ENCODE results near the gene TMTC4. TPM values are rescaled to one million over a fixed set of nuclear protein-coding genes. Genes with fewer than 3 reads are reported as not detected.
"Not testable (repeated sequence)": the region's sequence is repeated elsewhere in the genome, so short reads cannot be mapped to it uniquely, and the experiment has no call there.

TMTC4 gene, protein sequence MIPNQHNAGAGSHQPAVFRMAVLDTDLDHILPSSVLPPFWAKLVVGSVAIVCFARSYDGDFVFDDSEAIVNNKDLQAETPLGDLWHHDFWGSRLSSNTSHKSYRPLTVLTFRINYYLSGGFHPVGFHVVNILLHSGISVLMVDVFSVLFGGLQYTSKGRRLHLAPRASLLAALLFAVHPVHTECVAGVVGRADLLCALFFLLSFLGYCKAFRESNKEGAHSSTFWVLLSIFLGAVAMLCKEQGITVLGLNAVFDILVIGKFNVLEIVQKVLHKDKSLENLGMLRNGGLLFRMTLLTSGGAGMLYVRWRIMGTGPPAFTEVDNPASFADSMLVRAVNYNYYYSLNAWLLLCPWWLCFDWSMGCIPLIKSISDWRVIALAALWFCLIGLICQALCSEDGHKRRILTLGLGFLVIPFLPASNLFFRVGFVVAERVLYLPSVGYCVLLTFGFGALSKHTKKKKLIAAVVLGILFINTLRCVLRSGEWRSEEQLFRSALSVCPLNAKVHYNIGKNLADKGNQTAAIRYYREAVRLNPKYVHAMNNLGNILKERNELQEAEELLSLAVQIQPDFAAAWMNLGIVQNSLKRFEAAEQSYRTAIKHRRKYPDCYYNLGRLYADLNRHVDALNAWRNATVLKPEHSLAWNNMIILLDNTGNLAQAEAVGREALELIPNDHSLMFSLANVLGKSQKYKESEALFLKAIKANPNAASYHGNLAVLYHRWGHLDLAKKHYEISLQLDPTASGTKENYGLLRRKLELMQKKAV
- 22.4 TPM for total RNA-seq

DNA sequence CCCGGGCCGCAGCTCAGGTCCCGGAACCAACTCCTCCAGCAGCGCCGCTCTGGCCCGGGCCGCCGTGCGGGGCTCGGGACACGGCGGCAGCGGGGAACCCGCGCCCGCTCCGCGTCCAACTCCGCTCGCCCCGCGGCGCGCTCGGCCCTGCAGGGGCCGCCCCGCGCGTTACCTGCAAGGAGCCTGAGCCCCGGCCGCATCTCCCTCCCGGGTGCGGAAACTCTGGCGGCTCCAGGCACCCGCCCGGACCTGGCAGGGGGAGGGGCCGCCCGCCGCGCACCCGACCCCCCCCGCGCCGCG lies at the start of gene TMTC4:
TSS of gene TMTC4 (minus strand) at position 224 of the 300 bp plus-strand sequence. CDS start 4,433 bp downstream, outside the sequence.
- Histone ChIP-seq H3K4me3 (ENCODE audit: low read length in 3 of 3) (peak within 1 kb of the TSS; percentile 83 to 88 (median 88)), H3K4me1 (ENCODE audit: control insufficient read depth in 3 of 3, insufficient read depth in 3 of 3, low read length in 3 of 3) (peaks cover 8 to 15% (median 13%) of the 10 kb centered on the region in 3 donors)

DNA sequence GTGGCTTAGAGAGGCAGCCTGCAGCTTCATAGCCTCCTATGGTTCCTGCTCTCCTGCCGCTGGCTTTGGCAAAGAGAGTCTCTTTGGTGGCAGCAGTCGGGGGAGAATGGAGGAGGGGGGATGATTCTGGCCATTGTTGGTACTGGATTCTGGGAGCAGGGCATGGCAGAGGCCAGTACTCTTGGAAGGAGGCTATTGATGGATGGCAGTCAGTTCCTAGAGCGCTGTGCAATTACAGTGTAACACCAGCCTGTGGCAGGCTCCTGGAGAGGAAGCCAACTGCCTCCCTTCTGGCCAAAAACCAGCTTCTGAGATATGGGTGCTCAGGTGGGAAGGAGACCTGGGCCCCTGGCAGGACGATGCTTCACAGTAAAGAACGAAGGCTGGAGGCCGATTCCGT lies 47.9 kb upstream of the TMTC4 start:
- no peak overlapping the region for H3K4me3 ChIP-seq (ENCODE audit: low read length in 3 of 3)
- H3K27me3 ChIP-seq (ENCODE audit: control insufficient read depth in 3 of 3, insufficient read depth in 3 of 3, low read length in 3 of 3) = no peaks in the 10 kb centered on the region

More for the DNA sequence above, at the start of gene TMTC4:
- H3K9ac ChIP-seq (ENCODE audit: low read depth in 1 of 3, low read length in 3 of 3) = peak within 1 kb of the TSS; percentile 61 to 79 (median 78)
- H3K36me3 ChIP-seq (ENCODE audit: control insufficient read depth in 3 of 3, insufficient read depth in 3 of 3, low read length in 3 of 3) = no peaks in the 10 kb centered on the region
- H3K27me3 ChIP-seq (ENCODE audit: control insufficient read depth in 3 of 3, insufficient read depth in 3 of 3, low read length in 3 of 3) = no peaks in the 10 kb centered on the region
- no peaks in the 10 kb centered on the region for H3K9me3 ChIP-seq (ENCODE audit: control insufficient read depth in 3 of 3, low read length in 3 of 3)
- peak within 1 kb of the TSS; percentile 55 for H3K27ac ChIP-seq (ENCODE audit: low read depth, low read length)

DNA sequence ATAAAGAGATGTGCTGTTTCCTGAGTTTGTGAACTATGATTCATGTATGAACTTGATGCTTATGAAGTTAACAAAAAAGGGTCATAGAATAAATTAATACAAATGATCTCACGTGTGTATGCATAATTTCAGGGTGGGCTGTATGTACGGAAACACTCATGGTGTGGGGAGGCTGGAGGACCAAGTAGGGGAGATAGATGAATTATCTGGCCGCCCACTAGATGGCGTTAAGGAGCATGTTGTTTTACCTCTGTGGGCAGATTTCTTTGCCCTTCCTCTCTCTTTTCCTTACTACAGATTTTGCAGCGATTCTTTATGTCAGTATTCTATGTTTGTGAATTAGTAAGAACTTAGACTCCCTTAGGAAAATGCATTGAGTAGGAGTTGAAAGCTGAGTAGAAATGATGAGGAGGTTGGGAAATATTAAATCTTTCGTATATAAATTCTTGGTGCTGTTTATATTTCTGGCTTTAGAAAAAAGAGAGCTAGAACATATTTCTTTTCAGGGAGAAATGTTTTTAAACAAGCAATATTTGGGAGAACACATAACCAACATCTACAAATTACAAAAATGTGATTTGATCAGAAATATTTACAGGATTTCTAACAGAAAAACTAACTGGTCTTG lies 47.4 kb upstream of the TMTC4 start:
- Histone ChIP-seq H3K36me3 (ENCODE audit: control insufficient read depth in 3 of 3, insufficient read depth in 3 of 3, low read length in 3 of 3) (no peaks in the 10 kb centered on the region), H3K27me3 (ENCODE audit: control insufficient read depth in 3 of 3, insufficient read depth in 3 of 3, low read length in 3 of 3) (no peaks in the 10 kb centered on the region), H3K4me1 (ENCODE audit: control insufficient read depth in 3 of 3, insufficient read depth in 3 of 3, low read length in 3 of 3) (no peaks in the 10 kb centered on the region)

More for the DNA sequence above, 47.9 kb upstream of the TMTC4 start:
- no peaks in the 10 kb centered on the region for H3K4me1 ChIP-seq (ENCODE audit: control insufficient read depth in 3 of 3, insufficient read depth in 3 of 3, low read length in 3 of 3)
- no peaks in the 10 kb centered on the region for H3K9me3 ChIP-seq (ENCODE audit: control insufficient read depth in 3 of 3, low read length in 3 of 3)
- no peaks in the 10 kb centered on the region for H3K36me3 ChIP-seq (ENCODE audit: control insufficient read depth in 3 of 3, insufficient read depth in 3 of 3, low read length in 3 of 3)
- no peak overlapping the region for H3K27ac ChIP-seq (ENCODE audit: low read depth, low read length)
- H3K9ac ChIP-seq (ENCODE audit: low read depth in 1 of 3, low read length in 3 of 3) = no peak overlapping the region

DNA sequence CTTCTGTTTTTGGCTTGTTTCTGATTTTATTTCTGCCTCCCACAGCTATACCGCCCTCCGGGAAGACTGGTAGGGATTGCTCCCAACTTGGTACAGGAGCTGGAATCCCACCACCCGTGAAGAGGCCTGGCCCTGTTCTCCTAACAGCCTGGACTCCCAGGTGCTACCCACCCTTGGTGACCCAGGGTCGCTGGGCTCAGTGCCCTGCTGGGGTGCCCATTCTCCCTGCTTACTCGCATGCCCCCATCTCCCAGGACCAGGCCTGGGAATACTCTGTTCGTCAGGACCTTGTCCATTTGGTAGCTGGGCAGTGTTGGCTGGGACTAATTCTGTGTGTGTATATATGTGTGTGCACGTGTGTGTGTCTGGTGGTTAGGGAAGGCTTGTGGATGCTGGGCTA lies 41.0 kb upstream of the TMTC4 start:
- H3K4me1 ChIP-seq (ENCODE audit: control insufficient read depth in 3 of 3, insufficient read depth in 3 of 3, low read length in 3 of 3) = no peaks in the 10 kb centered on the region
- no peak overlapping the region for H3K4me3 ChIP-seq (ENCODE audit: low read length in 3 of 3)
- H3K9me3 ChIP-seq (ENCODE audit: control insufficient read depth in 3 of 3, low read length in 3 of 3) = no peaks in the 10 kb centered on the region
- no peak overlapping the region for H3K27ac ChIP-seq (ENCODE audit: low read depth, low read length)
- no peaks in the 10 kb centered on the region for H3K36me3 ChIP-seq (ENCODE audit: control insufficient read depth in 3 of 3, insufficient read depth in 3 of 3, low read length in 3 of 3)
- H3K27me3 ChIP-seq (ENCODE audit: control insufficient read depth in 3 of 3, insufficient read depth in 3 of 3, low read length in 3 of 3) = no peaks in the 10 kb centered on the region
- H3K9ac ChIP-seq (ENCODE audit: low read depth in 1 of 3, low read length in 3 of 3) = no peak overlapping the region

More for the DNA sequence above, 47.4 kb upstream of the TMTC4 start:
- no peak overlapping the region for H3K9ac ChIP-seq (ENCODE audit: low read depth in 1 of 3, low read length in 3 of 3)
- H3K27ac ChIP-seq (ENCODE audit: low read depth, low read length) = no peak overlapping the region
- H3K9me3 ChIP-seq (ENCODE audit: control insufficient read depth in 3 of 3, low read length in 3 of 3) = no peaks in the 10 kb centered on the region
- no peak overlapping the region for H3K4me3 ChIP-seq (ENCODE audit: low read length in 3 of 3)

DNA sequence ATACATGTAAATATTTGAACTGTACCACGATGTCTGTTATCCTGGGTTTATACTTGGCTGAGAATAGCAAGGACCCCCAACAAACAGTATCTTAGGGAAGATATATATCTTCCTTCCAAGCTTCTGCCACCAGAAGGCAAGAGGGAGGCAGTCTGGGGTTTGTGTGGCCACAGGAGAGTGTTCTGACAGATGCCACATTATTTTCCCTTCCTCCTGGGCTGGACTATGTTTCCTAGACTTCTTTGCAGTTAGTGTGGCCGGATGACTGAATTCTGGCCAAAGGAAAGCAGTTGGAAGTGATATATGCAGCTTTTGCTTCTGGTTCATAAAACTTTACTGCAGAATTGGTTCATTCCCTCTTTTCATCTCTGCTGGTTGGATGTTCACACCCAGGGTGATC lies 39.9 kb upstream of the TMTC4 start:
- Histone ChIP-seq H3K36me3 (ENCODE audit: control insufficient read depth in 3 of 3, insufficient read depth in 3 of 3, low read length in 3 of 3) (no peaks in the 10 kb centered on the region), H3K27me3 (ENCODE audit: control insufficient read depth in 3 of 3, insufficient read depth in 3 of 3, low read length in 3 of 3) (no peaks in the 10 kb centered on the region)

DNA sequence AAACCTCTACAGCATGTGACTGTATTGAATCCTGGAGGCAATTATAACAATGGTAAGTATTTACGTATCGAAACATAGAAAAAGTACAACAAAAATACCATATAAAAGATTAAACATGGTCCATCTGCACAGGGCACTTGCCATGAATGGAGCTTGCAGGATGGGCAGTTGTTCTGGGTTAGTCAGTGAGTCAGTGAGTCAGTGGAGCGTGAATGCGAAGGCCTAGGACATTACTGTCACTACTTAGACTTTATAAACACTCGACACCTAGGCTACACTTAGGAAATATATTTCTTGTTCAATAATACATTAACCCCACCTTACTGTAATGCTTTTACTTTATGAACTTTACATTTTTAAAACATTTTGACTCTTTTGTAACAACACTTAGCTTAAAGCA lies 35.6 kb upstream of the TMTC4 start:
- Histone ChIP-seq H3K27ac (ENCODE audit: low read depth, low read length) (no peak overlapping the region), H3K4me3 (ENCODE audit: low read length in 3 of 3) (no peak overlapping the region), H3K27me3 (ENCODE audit: control insufficient read depth in 3 of 3, insufficient read depth in 3 of 3, low read length in 3 of 3) (no peaks in the 10 kb centered on the region), H3K9ac (ENCODE audit: low read depth in 1 of 3, low read length in 3 of 3) (no peak overlapping the region), H3K4me1 (ENCODE audit: control insufficient read depth in 3 of 3, insufficient read depth in 3 of 3, low read length in 3 of 3) (no peaks in the 10 kb centered on the region), H3K36me3 (ENCODE audit: control insufficient read depth in 3 of 3, insufficient read depth in 3 of 3, low read length in 3 of 3) (no peaks in the 10 kb centered on the region), H3K9me3 (ENCODE audit: control insufficient read depth in 3 of 3, low read length in 3 of 3) (no peaks in the 10 kb centered on the region)

More for the DNA sequence above, 39.9 kb upstream of the TMTC4 start:
- Histone ChIP-seq H3K9ac (ENCODE audit: low read depth in 1 of 3, low read length in 3 of 3) (no peak overlapping the region), H3K4me1 (ENCODE audit: control insufficient read depth in 3 of 3, insufficient read depth in 3 of 3, low read length in 3 of 3) (no peaks in the 10 kb centered on the region), H3K27ac (ENCODE audit: low read depth, low read length) (no peak overlapping the region), H3K9me3 (ENCODE audit: control insufficient read depth in 3 of 3, low read length in 3 of 3) (no peaks in the 10 kb centered on the region), H3K4me3 (ENCODE audit: low read length in 3 of 3) (no peak overlapping the region)

DNA sequence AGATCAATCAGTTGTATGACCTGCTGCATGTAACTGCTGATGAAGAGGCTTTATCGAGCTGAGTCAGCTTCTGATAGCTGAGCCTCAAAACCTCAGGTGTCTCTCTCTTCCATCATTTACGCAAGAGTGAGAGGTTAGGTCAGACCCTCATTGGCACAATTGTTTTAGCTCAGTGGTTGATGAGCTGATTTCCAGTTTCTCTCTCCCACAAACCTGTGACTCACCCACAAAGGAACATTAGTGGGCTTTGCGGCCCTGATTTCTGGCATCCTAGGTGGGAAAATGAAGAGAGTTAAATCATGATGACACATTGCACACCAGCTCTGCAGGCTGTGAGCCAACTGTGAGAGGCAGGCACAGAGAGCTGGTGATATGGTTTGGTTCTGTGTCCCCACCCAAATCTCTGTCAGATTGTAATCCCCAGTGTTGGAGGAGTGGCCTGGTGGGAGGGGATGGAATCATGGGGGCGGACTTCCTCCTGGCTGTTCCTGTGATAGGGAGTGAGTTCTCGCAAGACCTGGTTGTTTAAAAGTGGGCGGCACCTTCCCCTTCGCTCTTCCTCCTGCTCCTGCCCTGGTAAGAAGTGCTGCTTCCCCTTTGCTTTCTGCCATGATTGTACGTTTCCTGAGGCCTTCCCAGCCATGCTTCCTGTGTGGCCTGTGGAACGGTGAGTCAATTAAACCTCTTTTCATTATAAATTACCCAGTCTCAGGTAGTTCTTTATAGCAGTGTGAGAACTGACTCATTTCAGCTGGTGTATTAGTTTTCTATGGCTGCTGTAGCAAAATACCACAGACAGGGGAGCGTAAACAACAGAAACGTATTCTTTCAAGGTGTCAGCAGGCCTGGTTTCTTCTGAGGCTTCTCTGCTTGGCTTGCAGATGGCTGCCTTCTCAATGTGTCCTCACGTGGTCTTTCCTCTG lies 33.5 kb upstream of the TMTC4 start:
- no peaks in the 10 kb centered on the region for H3K9me3 ChIP-seq (ENCODE audit: control insufficient read depth in 3 of 3, low read length in 3 of 3)
- no peak overlapping the region for H3K4me3 ChIP-seq (ENCODE audit: low read length in 3 of 3)
- H3K27ac ChIP-seq (ENCODE audit: low read depth, low read length) = no peak overlapping the region
- H3K27me3 ChIP-seq (ENCODE audit: control insufficient read depth in 3 of 3, insufficient read depth in 3 of 3, low read length in 3 of 3) = no peaks in the 10 kb centered on the region
- no peak overlapping the region for H3K9ac ChIP-seq (ENCODE audit: low read depth in 1 of 3, low read length in 3 of 3)
- H3K36me3 ChIP-seq (ENCODE audit: control insufficient read depth in 3 of 3, insufficient read depth in 3 of 3, low read length in 3 of 3) = no peaks in the 10 kb centered on the region
- no peaks in the 10 kb centered on the region for H3K4me1 ChIP-seq (ENCODE audit: control insufficient read depth in 3 of 3, insufficient read depth in 3 of 3, low read length in 3 of 3)

DNA sequence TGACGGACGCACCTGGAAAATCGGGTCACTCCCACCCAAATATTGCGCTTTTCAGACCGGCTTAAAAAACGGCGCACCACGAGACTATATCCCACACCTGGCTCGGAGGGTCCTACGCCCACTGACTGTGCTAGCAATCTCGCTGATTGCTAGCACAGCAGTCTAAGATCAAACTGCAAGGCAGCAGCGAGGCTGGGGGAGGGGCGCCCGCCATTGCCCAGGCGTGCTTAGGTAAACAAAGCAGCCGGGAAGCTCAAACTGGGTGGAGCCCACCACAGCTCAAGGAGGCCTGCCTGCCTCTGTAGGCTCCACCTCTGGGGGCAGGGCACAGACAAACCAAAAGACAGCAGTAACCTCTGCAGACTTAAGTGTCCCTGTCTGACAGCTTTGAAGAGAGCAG lies 23.7 kb upstream of the TMTC4 start:
- not testable (repeated sequence) for H3K36me3 ChIP-seq (ENCODE audit: control insufficient read depth in 3 of 3, insufficient read depth in 3 of 3, low read length in 3 of 3); H3K4me3 ChIP-seq (ENCODE audit: low read length in 3 of 3); H3K4me1 ChIP-seq (ENCODE audit: control insufficient read depth in 3 of 3, insufficient read depth in 3 of 3, low read length in 3 of 3); H3K9ac ChIP-seq (ENCODE audit: low read depth in 1 of 3, low read length in 3 of 3); H3K27me3 ChIP-seq (ENCODE audit: control insufficient read depth in 3 of 3, insufficient read depth in 3 of 3, low read length in 3 of 3); H3K9me3 ChIP-seq (ENCODE audit: control insufficient read depth in 3 of 3, low read length in 3 of 3); H3K27ac ChIP-seq (ENCODE audit: low read depth, low read length)

DNA sequence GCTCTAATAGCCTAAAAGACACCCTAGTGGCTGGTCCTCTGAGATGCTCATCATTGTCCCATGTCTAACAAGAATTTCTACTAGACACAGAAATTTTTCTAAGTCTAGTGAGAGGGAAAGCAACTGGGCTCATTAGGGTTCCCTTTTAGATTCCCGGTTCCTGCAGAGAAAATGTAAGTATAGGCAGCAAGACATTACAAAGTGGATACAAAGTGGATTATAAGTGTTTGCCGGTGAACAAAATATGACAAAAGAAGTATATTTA lies 20.8 kb upstream of the TMTC4 start:
- Histone ChIP-seq H3K9me3 (ENCODE audit: control insufficient read depth in 3 of 3, low read length in 3 of 3) (peaks cover 0 to 2% (median 0%) of the 10 kb centered on the region in 3 donors), H3K27me3 (ENCODE audit: control insufficient read depth in 3 of 3, insufficient read depth in 3 of 3, low read length in 3 of 3) (peaks cover 0 to 10% (median 8%) of the 10 kb centered on the region in 3 donors), H3K4me3 (ENCODE audit: low read length in 3 of 3) (no peak overlapping the region), H3K4me1 (ENCODE audit: control insufficient read depth in 3 of 3, insufficient read depth in 3 of 3, low read length in 3 of 3) (no peaks in the 10 kb centered on the region), H3K9ac (ENCODE audit: low read depth in 1 of 3, low read length in 3 of 3) (no peak overlapping the region), H3K27ac (ENCODE audit: low read depth, low read length) (no peak overlapping the region), H3K36me3 (ENCODE audit: control insufficient read depth in 3 of 3, insufficient read depth in 3 of 3, low read length in 3 of 3) (no peaks in the 10 kb centered on the region)

Data from skeletal muscle tissue (tissue), 4 donors.